HepG2 (cell line): ENCODE measurements around the gene RASD1. TPM values are rescaled to one million over a fixed set of nuclear protein-coding genes. Genes with fewer than 3 reads are reported as not detected.

Source experiments
- ATAC-seq: fragments of 200-7000 bp; cut with Tn5 transposase; 3 replicates; pipeline ENCODE4 v1.9.1; 2020; ENCODE audit warnings: mild to moderate bottlenecking, moderate library complexity
- BruUV-seq: library from RNA; stranded (reverse); fragments of 400-500 nt; replicated peaks from 2 replicates; lab custom pipeline; 2021; lab: Mats Ljungman, UMichigan
- CTCF ChIA-PET: fragments of 300-600 bp; formaldehyde crosslinking; extraction: SDS; loops from one replicate; lab custom pipeline; 2021; ENCODE audit warnings: low total read pairs, inconsistent platforms, low intra/inter-chr PET ratio; lab: Yijun Ruan, JAX
- POLR2A ChIA-PET: fragments of 350-600 bp; sonication (Branson Sonifier 250); formaldehyde crosslinking; loops from one replicate; lab custom pipeline; 2020; ENCODE audit warnings: antibody characterized with exemption, inconsistent platforms; lab: Yijun Ruan, JAX
- DNase-seq: peaks from one replicate; pipeline ENCODE4 v3.0.0-alpha.2; 2015; ENCODE audit warnings: low spot score
- FAIRE-seq: peaks from 3 replicates; lab custom pipeline; 2011; peaks lifted over from hg19 to GRCh38; lab: Jason Lieb, UNC
- H2AFZ ChIP-seq: one replicate; pipeline ENCODE4 v1.6.1; 2011; ENCODE audit warnings: low read length, inconsistent platforms
- H3K27ac ChIP-seq: fragments of 300-600 bp; 3 replicates; pipeline ENCODE4 v1.8.0; 2011; ENCODE audit warnings: mixed run types, mild to moderate bottlenecking, mixed read lengths, low read length, inconsistent platforms; ENCODE audit not compliant: insufficient read depth; ENCODE audit errors: extremely low read length
- H3K27me3 ChIP-seq, 2 experiments: fragments of 200-600 bp in 1 of 2; 2 replicates in 1 of 2; 3 replicates in 1 of 2; pipeline versions ENCODE4 v1.6.0 to v1.8.0; 2011; ENCODE audit warnings: low read length in 2 of 2, mild to moderate bottlenecking in 2 of 2, moderate library complexity in 2 of 2, inconsistent platforms in 1 of 2; ENCODE audit not compliant: insufficient read depth in 2 of 2, control insufficient read depth in 1 of 2
- H3K36me3 ChIP-seq, 2 experiments: fragments of 200-600 bp in 1 of 2; replicated peaks in 1 of 2; 2 replicates in 1 of 2; 3 replicates in 1 of 2; pipeline versions ENCODE4 v1.5.1 to v1.8.0; 2011; ENCODE audit warnings: low read length in 2 of 2, inconsistent platforms in 1 of 2; ENCODE audit not compliant: insufficient read depth in 2 of 2, control insufficient read depth in 1 of 2
- H3K4me1 ChIP-seq: 2 replicates; pipeline ENCODE4 v1.5.1; 2012; ENCODE audit warnings: low read length, inconsistent platforms; ENCODE audit not compliant: insufficient read depth
- H3K4me2 ChIP-seq: 2 replicates; pipeline ENCODE4 v1.6.0; 2011; ENCODE audit warnings: low read depth, low read length, inconsistent platforms
- H3K4me3 ChIP-seq, 3 experiments: fragments of 200-600 bp in 1 of 3; sonication (generic), shearing (Covaris generic) in 1 of 3; replicated peaks in 1 of 3; 2 replicates each; pipeline ENCODE4 v1.5.1; 2011 to 2016; ENCODE audit warnings: low read length in 3 of 3, inconsistent platforms in 2 of 3, low read depth in 2 of 3, mild to moderate bottlenecking in 2 of 3, control low read depth in 1 of 3, mixed read lengths in 1 of 3; ENCODE audit not compliant: insufficient read depth in 1 of 3
- H3K79me2 ChIP-seq: one replicate; pipeline ENCODE4 v1.6.1; 2011; ENCODE audit warnings: low read length, inconsistent platforms; ENCODE audit not compliant: insufficient read depth
- H3K9ac ChIP-seq: 2 replicates; pipeline ENCODE4 v1.6.0; 2011; ENCODE audit warnings: mild to moderate bottlenecking, low read depth, low read length, inconsistent platforms; ENCODE audit not compliant: insufficient read depth
- H3K9me3 ChIP-seq: 2 replicates; pipeline ENCODE4 v1.5.1; 2012; ENCODE audit warnings: mild to moderate bottlenecking, low read length
- H4K20me1 ChIP-seq: 2 replicates; pipeline ENCODE4 v1.6.0; 2011; ENCODE audit warnings: inconsistent platforms, mild to moderate bottlenecking, low read length, moderate library complexity; ENCODE audit not compliant: insufficient read depth
- WGBS: methylation state at CpG from one replicate; pipeline ENCODE4 v1.1.6; 2017; ENCODE audit warnings: low lambda C conversion rate; 5-methylcytosine and 5-hydroxymethylcytosine counted together
- in situ Hi-C: cut with HindIII; loops from 2 replicates; pipeline ENCODE4 v1.10.0; 2017; ENCODE audit warnings: low pct_unique_long_range_greater_than_20kb; ENCODE audit not compliant: extremely low pct_ligation_motif_present
- intact Hi-C: fragments of 100-400 bp; cut with micrococcal nuclease; formaldehyde crosslinking; loops from one replicate; pipeline ENCODE4 v1.10.0; 2022; ENCODE audit not compliant: unreplicated experiment
- polyA plus RNA-seq, 8 experiments: library from polyadenylated mRNA; depleted of rRNA in 3 of 8; stranded (reverse) in 7 of 8; unstranded in 1 of 8; fragments of >200 nt; fragmentation: Illumina TruSeq in 4 of 8; extraction: Trizol in 4 of 8; gene quantifications; 2 replicates each; pipeline versions ENCODE4 v1.2.1 to v1.2.3, GENCODE V29; 2011 to 2016; ENCODE audit warnings: low read depth in 4 of 8, missing spikeins in 1 of 8, mixed read lengths in 1 of 8; ENCODE audit not compliant: insufficient read depth in 1 of 8
- total RNA-seq, 5 experiments: library from RNA; depleted of rRNA; stranded (reverse); fragments of >200 nt; fragmentation: Illumina TruSeq; extraction: Trizol; gene quantifications; 2 replicates each; pipeline ENCODE4 v1.2.3, GENCODE V29; 2016; ENCODE audit warnings: low read depth in 1 of 5
- TF ChIP-seq, protein P1 (sequence below): sonication (generic); formaldehyde crosslinking; IDR thresholded peaks from 2 replicates; pipeline ENCODE4 v1.4.0; 2020; ENCODE audit warnings: missing genetic modification reagents
- TF ChIP-seq, protein P2 (sequence below): sonication (generic); formaldehyde crosslinking; IDR thresholded peaks from 2 replicates; pipeline ENCODE4 v1.9.0; 2021; ENCODE audit warnings: missing genetic modification reagents, mild to moderate bottlenecking, borderline replicate concordance

The RASD1 gene
- total and polyA plus RNA-seq, 2 of the 13 experiments (the other 11 are each of a cell fraction or from before 2014, with no cell fraction given): 1.6 to 4.2 TPM

- H3K27ac ChIP-seq: no peak overlapping the region
- WGBS: 83% methylated on average over 8 of the region's 12 CpGs
- POLR2A ChIA-PET: interaction anchor here (1.3 kb wide), 1 partner anchor 66 kb away, joined by 4 read pairs; no protein-coding TSS in a partner anchor
These were observed 15.1 kb upstream of the RASD1 start for GRCh38 chr17:17511293-17511741.

More at GRCh38 chr17:17511293-17511741, 15.1 kb upstream of the RASD1 start:
- Histone ChIP-seq H3K27me3 (no peaks in the 10 kb centered on the region), H3K9me3 (no peaks in the 10 kb centered on the region), H2AFZ (no peak overlapping the region), H4K20me1 (no peaks in the 10 kb centered on the region), H3K9ac (no peak overlapping the region), H3K4me1 (no peaks in the 10 kb centered on the region), H3K4me2 (no peak overlapping the region), H3K36me3 (no peaks in the 10 kb centered on the region), H3K4me3 (no peak overlapping the region), H3K79me2 (no peaks in the 10 kb centered on the region)
- CTCF ChIA-PET: no interaction called here
- TF ChIP-seq, protein P1, sequence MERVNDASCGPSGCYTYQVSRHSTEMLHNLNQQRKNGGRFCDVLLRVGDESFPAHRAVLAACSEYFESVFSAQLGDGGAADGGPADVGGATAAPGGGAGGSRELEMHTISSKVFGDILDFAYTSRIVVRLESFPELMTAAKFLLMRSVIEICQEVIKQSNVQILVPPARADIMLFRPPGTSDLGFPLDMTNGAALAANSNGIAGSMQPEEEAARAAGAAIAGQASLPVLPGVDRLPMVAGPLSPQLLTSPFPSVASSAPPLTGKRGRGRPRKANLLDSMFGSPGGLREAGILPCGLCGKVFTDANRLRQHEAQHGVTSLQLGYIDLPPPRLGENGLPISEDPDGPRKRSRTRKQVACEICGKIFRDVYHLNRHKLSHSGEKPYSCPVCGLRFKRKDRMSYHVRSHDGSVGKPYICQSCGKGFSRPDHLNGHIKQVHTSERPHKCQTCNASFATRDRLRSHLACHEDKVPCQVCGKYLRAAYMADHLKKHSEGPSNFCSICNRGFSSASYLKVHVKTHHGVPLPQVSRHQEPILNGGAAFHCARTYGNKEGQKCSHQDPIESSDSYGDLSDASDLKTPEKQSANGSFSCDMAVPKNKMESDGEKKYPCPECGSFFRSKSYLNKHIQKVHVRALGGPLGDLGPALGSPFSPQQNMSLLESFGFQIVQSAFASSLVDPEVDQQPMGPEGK (CRISPR knock-in tag): no peak
- TF ChIP-seq, protein P2, sequence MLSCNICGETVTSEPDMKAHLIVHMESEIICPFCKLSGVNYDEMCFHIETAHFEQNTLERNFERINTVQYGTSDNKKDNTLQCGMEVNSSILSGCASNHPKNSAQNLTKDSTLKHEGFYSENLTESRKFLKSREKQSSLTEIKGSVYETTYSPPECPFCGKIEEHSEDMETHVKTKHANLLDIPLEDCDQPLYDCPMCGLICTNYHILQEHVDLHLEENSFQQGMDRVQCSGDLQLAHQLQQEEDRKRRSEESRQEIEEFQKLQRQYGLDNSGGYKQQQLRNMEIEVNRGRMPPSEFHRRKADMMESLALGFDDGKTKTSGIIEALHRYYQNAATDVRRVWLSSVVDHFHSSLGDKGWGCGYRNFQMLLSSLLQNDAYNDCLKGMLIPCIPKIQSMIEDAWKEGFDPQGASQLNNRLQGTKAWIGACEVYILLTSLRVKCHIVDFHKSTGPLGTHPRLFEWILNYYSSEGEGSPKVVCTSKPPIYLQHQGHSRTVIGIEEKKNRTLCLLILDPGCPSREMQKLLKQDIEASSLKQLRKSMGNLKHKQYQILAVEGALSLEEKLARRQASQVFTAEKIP (CRISPR knock-in tag): no peak
- intact Hi-C loops (no loop called here), in situ Hi-C loops (no loop called here)
- DNase-seq: no peak
- no peak for FAIRE-seq
- no TSS peak for BruUV-seq
- ATAC-seq: no peak
